ENCODE measurements around the gene EFHD2.
"Not testable (repeated sequence)": the region's sequence is repeated elsewhere in the genome, so short reads cannot be mapped to it uniquely, and the experiment has no call there.

The EFHD2 gene

DNA sequence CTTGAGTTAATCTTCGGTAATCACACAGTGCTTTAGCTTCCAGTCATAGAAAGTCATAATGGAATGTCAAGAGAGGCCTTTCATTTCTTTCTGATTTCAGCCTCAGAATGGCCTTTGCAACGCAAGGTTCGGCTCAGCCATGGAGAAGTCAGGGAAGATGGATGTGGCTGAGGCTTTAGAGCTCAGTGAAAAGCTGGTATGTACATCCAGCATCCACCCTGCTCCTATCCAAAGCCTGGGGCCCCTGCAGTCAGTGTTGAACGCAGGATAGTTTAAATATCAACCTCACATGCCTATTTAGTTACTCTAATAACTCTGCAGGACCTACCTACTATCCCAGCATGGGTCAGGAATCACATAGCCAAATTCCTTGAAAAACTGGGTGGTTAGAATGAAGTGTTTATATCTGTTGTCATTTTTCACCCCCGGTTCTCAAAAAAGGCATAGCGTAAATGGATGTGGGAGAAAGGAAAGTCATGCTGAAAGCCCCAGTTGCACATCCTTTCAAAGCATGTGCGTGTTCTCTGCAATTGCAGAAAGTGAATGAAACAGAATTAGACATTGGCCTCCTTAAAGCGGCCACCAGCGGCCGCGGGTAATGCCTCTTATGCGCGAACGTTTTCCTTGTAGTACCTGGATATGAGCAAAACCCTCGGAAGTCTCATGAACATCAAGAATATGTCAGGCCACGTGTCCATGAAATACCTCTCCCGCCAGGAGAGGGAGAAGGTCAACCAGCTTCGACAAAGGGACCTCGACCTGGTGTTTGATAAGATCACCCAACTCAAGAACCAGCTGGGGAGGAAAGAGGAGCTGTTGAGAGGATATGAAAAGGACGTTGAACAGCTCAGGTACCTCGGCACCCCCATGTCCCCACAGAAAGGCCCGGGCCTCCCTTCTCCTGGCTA lies 28.8 kb upstream of the EFHD2 start:
- Histone ChIP-seq H3K4me1 (ENCODE audit: control insufficient read depth, insufficient read depth, low read length) (no peaks in the 10 kb centered on the region), H3K36me3 (ENCODE audit: control insufficient read depth, insufficient read depth, low read length) (no peaks in the 10 kb centered on the region), H3K4me3 (ENCODE audit: low read length) (no peak overlapping the region), H3K9ac (ENCODE audit: low read length) (no peak overlapping the region), H3K27me3 (ENCODE audit: control insufficient read depth, insufficient read depth, low read length) (no peaks in the 10 kb centered on the region), H3K9me3 (ENCODE audit: control insufficient read depth, low read length) (no peaks in the 10 kb centered on the region)

- Histone ChIP-seq H3K27me3 (ENCODE audit: control insufficient read depth, insufficient read depth, low read length) (no peaks in the 10 kb centered on the region), H3K9me3 (ENCODE audit: control insufficient read depth, low read length) (no peaks in the 10 kb centered on the region), H3K4me1 (ENCODE audit: control insufficient read depth, insufficient read depth, low read length) (no peaks in the 10 kb centered on the region), H3K36me3 (ENCODE audit: control insufficient read depth, insufficient read depth, low read length) (no peaks in the 10 kb centered on the region), H3K4me3 (ENCODE audit: low read length) (no peak overlapping the region), H3K9ac (ENCODE audit: low read length) (no peak overlapping the region)
These were observed 27.9 kb upstream of the EFHD2 start for GRCh38 chr1:15381805-15382204.

- no peaks in the 10 kb centered on the region for H3K4me1 ChIP-seq (ENCODE audit: control insufficient read depth, insufficient read depth, low read length)
- H3K9me3 ChIP-seq (ENCODE audit: control insufficient read depth, low read length): no peaks in the 10 kb centered on the region
- no peaks in the 10 kb centered on the region for H3K36me3 ChIP-seq (ENCODE audit: control insufficient read depth, insufficient read depth, low read length)
- H3K4me3 ChIP-seq (ENCODE audit: low read length): no peak overlapping the region
- H3K27me3 ChIP-seq (ENCODE audit: control insufficient read depth, insufficient read depth, low read length): no peaks in the 10 kb centered on the region
- no peak overlapping the region for H3K9ac ChIP-seq (ENCODE audit: low read length)
These were observed 26.8 kb upstream of the EFHD2 start for GRCh38 chr1:15382601-15383518.

- Histone ChIP-seq H3K27me3 (ENCODE audit: control insufficient read depth, insufficient read depth, low read length) (no peaks in the 10 kb centered on the region), H3K9ac (ENCODE audit: low read length) (no peak overlapping the region), H3K4me3 (ENCODE audit: low read length) (no peak overlapping the region), H3K9me3 (ENCODE audit: control insufficient read depth, low read length) (no peaks in the 10 kb centered on the region), H3K4me1 (ENCODE audit: control insufficient read depth, insufficient read depth, low read length) (no peaks in the 10 kb centered on the region), H3K36me3 (ENCODE audit: control insufficient read depth, insufficient read depth, low read length) (no peaks in the 10 kb centered on the region)
These were observed 25.9 kb upstream of the EFHD2 start for GRCh38 chr1:15383810-15384209.

GRCh38 chr1:15384301-15384901 lies 25.3 kb upstream of the EFHD2 start:
- H3K27me3 ChIP-seq (ENCODE audit: control insufficient read depth, insufficient read depth, low read length): no peaks in the 10 kb centered on the region
- H3K4me1 ChIP-seq (ENCODE audit: control insufficient read depth, insufficient read depth, low read length): no peaks in the 10 kb centered on the region
- H3K36me3 ChIP-seq (ENCODE audit: control insufficient read depth, insufficient read depth, low read length): no peaks in the 10 kb centered on the region
- no peak overlapping the region for H3K9ac ChIP-seq (ENCODE audit: low read length)
- no peak overlapping the region for H3K4me3 ChIP-seq (ENCODE audit: low read length)
- H3K9me3 ChIP-seq (ENCODE audit: control insufficient read depth, low read length): no peaks in the 10 kb centered on the region

GRCh38 chr1:15385420-15385819 lies 24.3 kb upstream of the EFHD2 start:
- H3K9ac ChIP-seq (ENCODE audit: low read length): no peak overlapping the region
- H3K4me3 ChIP-seq (ENCODE audit: low read length): no peak overlapping the region
- no peaks in the 10 kb centered on the region for H3K27me3 ChIP-seq (ENCODE audit: control insufficient read depth, insufficient read depth, low read length)
- H3K36me3 ChIP-seq (ENCODE audit: control insufficient read depth, insufficient read depth, low read length): no peaks in the 10 kb centered on the region
- H3K4me1 ChIP-seq (ENCODE audit: control insufficient read depth, insufficient read depth, low read length): no peaks in the 10 kb centered on the region
- no peaks in the 10 kb centered on the region for H3K9me3 ChIP-seq (ENCODE audit: control insufficient read depth, low read length)

DNA sequence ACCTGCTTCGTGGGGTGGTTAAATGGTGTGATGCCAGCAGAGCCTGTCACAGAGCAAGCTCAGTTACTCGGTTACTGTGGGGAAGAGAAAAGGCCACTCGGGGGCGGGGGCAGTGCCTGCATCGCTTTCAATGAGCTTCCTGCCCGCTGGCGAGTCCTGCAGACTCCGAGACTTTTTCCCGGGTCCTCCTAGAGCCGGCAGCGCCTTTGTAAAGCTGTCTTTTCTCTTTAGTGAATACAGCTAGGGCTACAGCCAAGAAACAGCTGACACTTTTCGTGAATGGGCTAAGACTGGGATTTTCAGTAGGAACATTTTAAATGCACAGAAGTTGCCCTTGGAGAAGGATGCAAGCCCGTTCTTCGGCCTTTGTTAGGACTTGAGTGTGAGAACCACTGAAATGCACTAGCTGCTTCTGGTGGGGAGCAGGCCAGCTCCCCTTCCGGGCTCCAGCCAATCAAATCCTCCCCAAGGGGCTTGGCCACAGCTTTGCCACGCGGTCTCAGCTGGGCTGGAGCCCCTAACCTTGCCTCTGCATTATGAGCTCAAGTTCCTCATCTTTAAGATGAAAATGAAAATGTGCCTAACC lies 23.4 kb upstream of the EFHD2 start:
- Histone ChIP-seq H3K9ac (ENCODE audit: low read length) (no peak overlapping the region), H3K9me3 (ENCODE audit: control insufficient read depth, low read length) (no peaks in the 10 kb centered on the region), H3K4me3 (ENCODE audit: low read length) (no peak overlapping the region), H3K4me1 (ENCODE audit: control insufficient read depth, insufficient read depth, low read length) (no peaks in the 10 kb centered on the region), H3K36me3 (ENCODE audit: control insufficient read depth, insufficient read depth, low read length) (no peaks in the 10 kb centered on the region), H3K27me3 (ENCODE audit: control insufficient read depth, insufficient read depth, low read length) (no peaks in the 10 kb centered on the region)

DNA sequence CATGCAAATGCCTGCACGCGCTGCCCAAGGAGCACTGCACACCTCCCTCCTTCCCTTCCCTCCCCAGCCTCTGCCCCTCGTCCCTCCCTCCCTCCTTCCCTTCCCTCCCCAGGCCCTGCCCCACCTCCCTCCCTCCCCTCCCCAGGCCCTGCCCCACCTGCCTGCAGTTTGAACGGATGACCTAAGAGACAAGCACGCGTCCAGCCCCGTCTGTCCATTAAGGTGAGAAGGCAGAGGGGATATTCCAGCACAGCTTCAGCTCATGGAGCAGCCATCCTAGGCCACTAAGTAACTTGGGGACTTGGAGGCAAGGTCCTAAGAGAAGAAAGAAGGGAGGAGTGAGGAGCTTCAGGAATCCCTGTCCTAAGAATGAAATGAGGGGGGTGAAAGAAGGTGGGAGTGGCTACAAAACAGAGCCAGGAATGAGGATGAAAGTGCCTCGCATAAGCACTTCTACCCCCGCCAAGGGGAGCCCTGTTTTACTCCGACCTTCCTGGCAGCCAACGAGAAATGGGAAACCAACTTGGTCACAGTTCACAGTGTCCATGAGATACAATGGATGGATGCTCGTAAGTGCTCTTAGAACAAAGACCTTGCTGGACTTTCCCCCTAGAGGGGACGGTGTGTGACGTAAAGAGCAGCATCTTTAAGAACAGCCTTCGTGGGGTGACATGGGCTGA lies 21.3 kb upstream of the EFHD2 start:
- H3K36me3 ChIP-seq (ENCODE audit: control insufficient read depth, insufficient read depth, low read length): no peaks in the 10 kb centered on the region
- no peaks in the 10 kb centered on the region for H3K27me3 ChIP-seq (ENCODE audit: control insufficient read depth, insufficient read depth, low read length)
- no peaks in the 10 kb centered on the region for H3K9me3 ChIP-seq (ENCODE audit: control insufficient read depth, low read length)
- no peaks in the 10 kb centered on the region for H3K4me1 ChIP-seq (ENCODE audit: control insufficient read depth, insufficient read depth, low read length)
- H3K9ac ChIP-seq (ENCODE audit: low read length): no peak overlapping the region
- no peak overlapping the region for H3K4me3 ChIP-seq (ENCODE audit: low read length)

GRCh38 chr1:15389828-15390227 lies 19.9 kb upstream of the EFHD2 start:
- H3K27me3 ChIP-seq (ENCODE audit: control insufficient read depth, insufficient read depth, low read length); H3K4me3 ChIP-seq (ENCODE audit: low read length); H3K36me3 ChIP-seq (ENCODE audit: control insufficient read depth, insufficient read depth, low read length); H3K9ac ChIP-seq (ENCODE audit: low read length); H3K9me3 ChIP-seq (ENCODE audit: control insufficient read depth, low read length): not testable (repeated sequence)
- H3K4me1 ChIP-seq (ENCODE audit: control insufficient read depth, insufficient read depth, low read length): peaks cover 13% of the 10 kb centered on the region

- Histone ChIP-seq H3K9me3 (ENCODE audit: control insufficient read depth, low read length) (no peaks in the 10 kb centered on the region), H3K4me1 (ENCODE audit: control insufficient read depth, insufficient read depth, low read length) (peaks cover 13% of the 10 kb centered on the region)
These were observed 19.0 kb upstream of the EFHD2 start for GRCh38 chr1:15390667-15391066.

DNA sequence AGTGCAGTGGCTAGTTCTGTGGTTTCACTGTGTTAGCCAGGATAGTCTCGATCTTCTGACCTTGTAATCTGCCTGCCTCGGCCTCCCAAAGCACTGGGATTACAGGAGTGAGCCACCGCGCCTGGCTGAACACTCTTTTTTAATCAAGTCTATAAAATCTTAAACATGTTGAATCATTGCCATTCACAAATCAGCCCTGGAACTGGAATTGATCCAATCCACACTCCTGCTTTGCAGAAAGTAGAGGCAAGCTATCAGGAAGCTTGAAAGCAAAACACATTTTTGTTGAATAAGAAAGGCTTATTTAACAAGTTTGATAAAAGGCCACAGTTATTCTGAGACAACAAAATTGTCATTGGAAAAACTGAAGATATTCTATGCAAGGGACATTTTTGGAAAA lies 18.3 kb upstream of the EFHD2 start:
- Histone ChIP-seq H3K4me3 (ENCODE audit: low read length) (no peak overlapping the region), H3K9me3 (ENCODE audit: control insufficient read depth, low read length) (no peaks in the 10 kb centered on the region), H3K9ac (ENCODE audit: low read length) (no peak overlapping the region)

More at GRCh38 chr1:15390667-15391066, 19.0 kb upstream of the EFHD2 start:
- no peak overlapping the region for H3K9ac ChIP-seq (ENCODE audit: low read length)
- no peak overlapping the region for H3K4me3 ChIP-seq (ENCODE audit: low read length)
- H3K36me3 ChIP-seq (ENCODE audit: control insufficient read depth, insufficient read depth, low read length): no peaks in the 10 kb centered on the region
- no peaks in the 10 kb centered on the region for H3K27me3 ChIP-seq (ENCODE audit: control insufficient read depth, insufficient read depth, low read length)

More for the DNA sequence above, 18.3 kb upstream of the EFHD2 start:
- no peaks in the 10 kb centered on the region for H3K27me3 ChIP-seq (ENCODE audit: control insufficient read depth, insufficient read depth, low read length)
- peaks cover 13% of the 10 kb centered on the region for H3K4me1 ChIP-seq (ENCODE audit: control insufficient read depth, insufficient read depth, low read length)
- H3K36me3 ChIP-seq (ENCODE audit: control insufficient read depth, insufficient read depth, low read length): no peaks in the 10 kb centered on the region
